HG02885 (cell line): ENCODE results near the gene CACNA1D.

ENCODE experiments used
- ATAC-seq: cut with Tn5 transposase; IDR thresholded peaks from one replicate; pipeline ENCODE4 v1.9.1; 2021; ENCODE audit warnings: mild to moderate bottlenecking; ENCODE audit not compliant: unreplicated experiment, poor library complexity

CACNA1D gene

GRCh38 chr3:53493595-53493962, 832 bp upstream of the CACNA1D start:
- ATAC-seq: no peak

- ATAC-seq: no peak
These were observed 722 bp downstream of the CACNA1D start for GRCh38 chr3:53495146-53495519.

- no peak for ATAC-seq
These were observed 1.3 kb downstream of the CACNA1D start for GRCh38 chr3:53495520-53496391.

- ATAC-seq: no peak
These were observed 1.9 kb downstream of the CACNA1D start for GRCh38 chr3:53496392-53496670.

- no peak for ATAC-seq
These were observed 2.6 kb downstream of the CACNA1D start for GRCh38 chr3:53496984-53497383.

GRCh38 chr3:53498806-53499641, 4.6 kb downstream of the CACNA1D start:
- no peak for ATAC-seq

- ATAC-seq: no peak
These were observed 5.9 kb downstream of the CACNA1D start for GRCh38 chr3:53500165-53500777.

GRCh38 chr3:53501178-53501577, 6.8 kb downstream of the CACNA1D start:
- no peak for ATAC-seq

- ATAC-seq: no peak
These were observed 8.3 kb downstream of the CACNA1D start for GRCh38 chr3:53502737-53503136.

GRCh38 chr3:53503195-53503594, 8.8 kb downstream of the CACNA1D start:
- ATAC-seq: no peak

GRCh38 chr3:53506110-53506762, 11.8 kb downstream of the CACNA1D start:
- ATAC-seq: no peak

GRCh38 chr3:53506763-53507145, 12.3 kb downstream of the CACNA1D start:
- no peak for ATAC-seq

GRCh38 chr3:53509494-53509893, 15.1 kb downstream of the CACNA1D start:
- ATAC-seq: no peak

GRCh38 chr3:53510508-53510907, 16.1 kb downstream of the CACNA1D start:
- no peak for ATAC-seq

GRCh38 chr3:53511246-53511645, 16.8 kb downstream of the CACNA1D start:
- ATAC-seq: no peak

- no peak for ATAC-seq
These were observed 19.3 kb downstream of the CACNA1D start for GRCh38 chr3:53513556-53514190.

- ATAC-seq: no peak
These were observed 21.9 kb downstream of the CACNA1D start for GRCh38 chr3:53516339-53516738.

- ATAC-seq: no peak
These were observed 24.1 kb downstream of the CACNA1D start for GRCh38 chr3:53518495-53518981.

- no peak for ATAC-seq
These were observed 24.8 kb downstream of the CACNA1D start for GRCh38 chr3:53519065-53519709.

GRCh38 chr3:53523346-53523745, 28.9 kb downstream of the CACNA1D start:
- no peak for ATAC-seq
